Right lobe of liver (tissue), 6 donors: ENCODE measurements around the gene ENO1. TPM values are rescaled to one million over a fixed set of nuclear protein-coding genes. Genes with fewer than 3 reads are reported as not detected.
A peak's percentile ranks its signal among the peaks of the same experiment; 100 is the strongest.
"Not testable (repeated sequence)": the region's sequence is repeated elsewhere in the genome, so short reads cannot be mapped to it uniquely, and the experiment has no call there.

ENCODE experiments used
- ATAC-seq, 4 donors: fragments of 200-7000 bp; cut with Tn5 transposase; one replicate each; pipeline ENCODE4 v1.9.1; 2020; ENCODE audit warnings: mild to moderate bottlenecking in 4 of 4, moderate library complexity in 4 of 4
- DNase-seq, 3 donors: peaks; one replicate each; pipeline ENCODE4 v3.0.0-alpha.2; 2020
- H3K27ac ChIP-seq, 3 donors: fragments of 200-600 bp; one replicate each; pipeline ENCODE4 v1.8.0; 2022
- H3K27me3 ChIP-seq, 2 donors: fragments of 200-600 bp; one replicate each; pipeline ENCODE4 v1.8.0; 2022
- H3K36me3 ChIP-seq, 4 donors: fragments of 200-600 bp; sonication (generic) in 1 of 4; one replicate each; pipeline versions ENCODE4 v1.5.1 to v1.8.0; 2017 to 2022; ENCODE audit warnings: control low read depth in 1 of 4
- H3K4me1 ChIP-seq, 4 donors: fragments of 200-600 bp; sonication (generic) in 1 of 4; one replicate each; pipeline versions ENCODE4 v1.5.1 to v1.8.0; 2017 to 2022; ENCODE audit warnings: control low read depth in 1 of 4
- H3K4me3 ChIP-seq, 3 donors: fragments of 200-600 bp; one replicate each; pipeline ENCODE4 v1.8.0; 2022
- H3K9me3 ChIP-seq, 4 donors: fragments of 200-600 bp; sonication (generic) in 1 of 4; one replicate each; pipeline versions ENCODE4 v1.5.1 to v1.8.0; 2017 to 2022; ENCODE audit warnings: control low read depth in 1 of 4
- POLR2A ChIP-seq: fragments of 450-650 bp; IDR thresholded peaks from one replicate; pipeline ENCODE4 v1.6.1; 2017; ENCODE audit warnings: antibody characterized with exemption, mild to moderate bottlenecking
- WGBS: methylation state at CpG from one replicate; pipeline ENCODE4 v1.1.6; 2018; ENCODE audit warnings: low coverage, low lambda C conversion rate; ENCODE audit not compliant: insufficient coverage; ENCODE audit errors: missing lambda C conversion rate; 5-methylcytosine and 5-hydroxymethylcytosine counted together
- intact Hi-C, 2 donors: fragments of 100-400 bp; cut with DNase I; formaldehyde crosslinking; loops; one replicate each; pipeline versions ENCODE4 v1.11.2 to v1.14.1; 2022
- total RNA-seq, 6 experiments: library from RNA; depleted of rRNA in 2 of 6; stranded (reverse); fragments of >200 nt in 2 of 6; fragmentation: NEBNext Ultra II Directional in 3 of 6; extraction: Animal tissue kit (Norgen Biotek cat#: 25700) in 3 of 6; gene quantifications; one replicate each; pipeline versions ENCODE4 v1.1.0 to v1.2.4, GENCODE V29; 2016 to 2023
- TF ChIP-seq, protein P1 (sequence below), 4 donors: fragments of 200-600 bp in 3 of 4; fragments of 450-650 bp in 1 of 4; IDR thresholded peaks; one replicate each; pipeline versions ENCODE4 v1.5.1 to v1.8.0; 2016 to 2022; ENCODE audit warnings: antibody characterized with exemption in 4 of 4, mild to moderate bottlenecking in 2 of 4
- donor health status: DM: no; HTN: yes; CAD: no.
- donor health status: DM: no; HTN: no; CAD: no.
- donor health status: DM: no; HTN: no; CAD: no.
- donor health status: DM: no; HTN: yes; CAD: no.
- donor health status: DM: no; HTN: yes; CAD: no.

The ENO1 gene
- total RNA-seq, 6 experiments from 2014 or later: 314 to 792 (median 539) TPM

DNA sequence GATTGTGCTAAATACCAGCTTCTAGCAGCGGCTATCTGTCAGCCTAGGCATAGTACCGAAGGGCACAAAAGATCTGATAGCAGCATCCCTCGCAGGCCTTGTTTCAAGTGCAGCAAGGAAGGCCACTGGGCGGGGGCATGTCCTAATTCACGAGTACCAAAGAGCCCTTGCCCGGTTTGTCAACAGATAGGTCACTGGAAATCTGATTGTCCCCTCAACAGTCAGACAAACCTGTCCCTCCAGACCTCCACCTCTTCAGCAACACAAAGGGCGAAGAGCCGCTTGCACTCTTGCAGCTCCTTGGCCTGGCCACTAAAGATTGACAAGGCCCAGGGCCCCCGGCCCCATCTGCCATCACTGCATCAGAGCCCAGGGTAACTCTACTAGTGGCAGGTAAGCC is 44.5 kb upstream of the ENO1 start:
- intact Hi-C loops: loop anchor here (5.0 to 10.0 kb wide), 3 partner anchors 52 to 262 kb away; no protein-coding TSS in a partner anchor
- DNase-seq: no peak
- Histone ChIP-seq H3K9me3 (no peaks in the 10 kb centered on the region), H3K4me3 (no peak overlapping the region), H3K27me3 (no peaks in the 10 kb centered on the region), H3K4me1 (no peaks in the 10 kb centered on the region), H3K27ac (no peak overlapping the region), H3K36me3 (no peaks in the 10 kb centered on the region)
- WGBS: 80% methylated on average over 3 of the region's 9 CpGs
- no peak for ATAC-seq
- TF ChIP-seq, protein P1, sequence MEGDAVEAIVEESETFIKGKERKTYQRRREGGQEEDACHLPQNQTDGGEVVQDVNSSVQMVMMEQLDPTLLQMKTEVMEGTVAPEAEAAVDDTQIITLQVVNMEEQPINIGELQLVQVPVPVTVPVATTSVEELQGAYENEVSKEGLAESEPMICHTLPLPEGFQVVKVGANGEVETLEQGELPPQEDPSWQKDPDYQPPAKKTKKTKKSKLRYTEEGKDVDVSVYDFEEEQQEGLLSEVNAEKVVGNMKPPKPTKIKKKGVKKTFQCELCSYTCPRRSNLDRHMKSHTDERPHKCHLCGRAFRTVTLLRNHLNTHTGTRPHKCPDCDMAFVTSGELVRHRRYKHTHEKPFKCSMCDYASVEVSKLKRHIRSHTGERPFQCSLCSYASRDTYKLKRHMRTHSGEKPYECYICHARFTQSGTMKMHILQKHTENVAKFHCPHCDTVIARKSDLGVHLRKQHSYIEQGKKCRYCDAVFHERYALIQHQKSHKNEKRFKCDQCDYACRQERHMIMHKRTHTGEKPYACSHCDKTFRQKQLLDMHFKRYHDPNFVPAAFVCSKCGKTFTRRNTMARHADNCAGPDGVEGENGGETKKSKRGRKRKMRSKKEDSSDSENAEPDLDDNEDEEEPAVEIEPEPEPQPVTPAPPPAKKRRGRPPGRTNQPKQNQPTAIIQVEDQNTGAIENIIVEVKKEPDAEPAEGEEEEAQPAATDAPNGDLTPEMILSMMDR (IDR thresholded peaks at IDR 0.05): no peak
- no peak for TF ChIP-seq POLR2A

DNA sequence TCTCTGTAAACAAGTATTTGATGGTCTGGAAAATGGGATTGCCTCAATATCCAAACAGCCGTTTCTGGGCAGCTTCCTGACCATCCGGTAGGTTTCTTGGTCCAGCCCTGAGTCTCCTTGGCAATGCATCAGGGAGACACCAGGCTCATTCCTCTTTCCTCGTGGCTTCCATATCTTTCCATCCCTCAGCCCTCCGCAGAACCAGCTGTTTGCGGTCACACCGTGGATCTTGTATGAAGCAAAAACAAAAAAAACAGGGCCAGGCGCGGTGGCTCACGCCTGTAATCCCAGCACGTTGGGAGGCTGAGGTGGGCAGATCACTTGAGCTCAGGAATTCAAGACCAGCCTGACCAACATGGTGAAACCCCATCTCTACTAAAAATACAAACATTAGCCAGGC is 39.0 kb upstream of the ENO1 start:
- H3K4me1 ChIP-seq, H3K27ac ChIP-seq, intact Hi-C loops, H3K27me3 ChIP-seq, H3K9me3 ChIP-seq, DNase-seq, H3K36me3 ChIP-seq, H3K4me3 ChIP-seq, ATAC-seq: not testable (repeated sequence)
- 65% methylated on average over 10 of the region's 10 CpGs for WGBS

DNA sequence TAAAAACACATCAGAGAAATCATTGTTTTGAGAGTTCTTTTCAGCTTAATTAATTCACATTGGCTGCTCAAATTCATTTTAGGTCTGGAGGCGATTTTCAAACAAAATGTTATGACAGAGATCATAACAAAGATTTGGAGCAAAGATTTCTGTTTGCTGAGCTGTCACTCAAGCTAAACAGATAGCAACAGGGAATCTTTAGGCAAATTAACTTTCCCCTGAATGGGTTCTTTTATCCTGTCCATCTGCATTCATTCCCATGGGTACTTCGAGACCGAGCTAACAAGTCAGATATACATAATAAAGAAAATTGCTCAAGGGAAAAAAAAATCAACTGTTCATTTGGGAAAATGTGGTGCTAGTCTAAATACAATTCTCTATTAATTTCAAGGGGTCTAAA is 37.0 kb upstream of the ENO1 start:
- DNase-seq (no peak), ATAC-seq (no peak)
- no peaks in the 10 kb centered on the region for H3K36me3 ChIP-seq
- H3K27me3 ChIP-seq: no peaks in the 10 kb centered on the region
- H3K9me3 ChIP-seq: no peaks in the 10 kb centered on the region
- no peak overlapping the region for H3K27ac ChIP-seq
- no peaks in the 10 kb centered on the region for H3K4me1 ChIP-seq
- TF ChIP-seq POLR2A: no peak
- TF ChIP-seq, protein P1 (IDR thresholded peaks at IDR 0.05): no peak
- 44% methylated on average over 3 of the region's 3 CpGs for WGBS
- intact Hi-C loops: no loop called here
- H3K4me3 ChIP-seq: no peak overlapping the region

DNA sequence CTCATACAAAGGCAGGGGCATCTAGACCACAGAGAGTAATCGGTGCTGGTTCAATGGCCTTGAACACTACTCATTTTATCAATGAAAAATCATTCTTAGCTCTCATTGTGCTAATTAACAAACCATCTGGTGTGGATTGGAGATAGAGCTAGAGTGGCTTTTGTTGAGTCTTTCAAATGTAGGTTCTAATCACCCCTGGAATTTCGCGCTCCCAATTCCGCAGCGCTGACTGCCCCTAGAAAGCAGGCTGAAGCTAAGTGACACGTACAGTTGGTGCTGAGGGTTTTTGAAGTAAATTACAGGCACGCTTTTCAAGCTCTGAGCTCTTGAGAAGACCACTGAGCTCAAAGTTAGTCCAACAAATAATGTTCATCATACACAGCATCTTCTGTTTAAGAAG is 36.0 kb upstream of the ENO1 start:
- no peak for DNase-seq
- H3K9me3 ChIP-seq: no peaks in the 10 kb centered on the region
- no peaks in the 10 kb centered on the region for H3K27me3 ChIP-seq
- no peak overlapping the region for H3K4me3 ChIP-seq
- 90% methylated on average over 6 of the region's 7 CpGs for WGBS
- H3K4me1 ChIP-seq: no peaks in the 10 kb centered on the region
- TF ChIP-seq, protein P1 (IDR thresholded peaks at IDR 0.05): no peak
- no peak for TF ChIP-seq POLR2A
- intact Hi-C loops: no loop called here
- no peak overlapping the region for H3K27ac ChIP-seq
- no peak for ATAC-seq
- H3K36me3 ChIP-seq: no peaks in the 10 kb centered on the region

DNA sequence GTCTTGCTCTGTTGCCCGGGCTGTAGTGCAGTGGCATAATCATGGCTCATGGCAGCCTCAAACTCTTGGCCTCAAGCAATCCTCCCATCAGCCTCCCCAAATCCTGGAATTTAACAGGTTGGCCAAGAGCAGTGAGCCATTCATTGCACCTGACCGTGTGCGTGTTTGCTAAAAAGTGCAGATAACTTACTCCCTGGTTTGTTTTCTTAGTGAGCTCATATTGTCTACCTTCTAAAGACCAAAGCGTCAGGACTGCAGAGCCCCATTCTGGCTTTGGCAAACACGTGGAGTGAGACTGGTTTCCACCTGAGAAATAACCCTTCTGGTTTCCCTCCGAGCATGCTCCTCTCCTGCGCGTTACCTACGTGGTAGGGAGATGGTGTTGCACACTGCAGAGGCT is 35.0 kb upstream of the ENO1 start:
- ATAC-seq: peak in 1 of 4 donors; percentile 81

More for the DNA sequence above, 35.0 kb upstream of the ENO1 start:
- H3K36me3 ChIP-seq: no peaks in the 10 kb centered on the region
- H3K4me3 ChIP-seq: no peak overlapping the region
- H3K9me3 ChIP-seq: no peaks in the 10 kb centered on the region
- no peaks in the 10 kb centered on the region for H3K27me3 ChIP-seq
- H3K4me1 ChIP-seq: no peaks in the 10 kb centered on the region
- WGBS: 50% methylated on average over 9 of the region's 9 CpGs
- H3K27ac ChIP-seq: no peak overlapping the region
- TF ChIP-seq POLR2A: no peak
- TF ChIP-seq, protein P1 (IDR thresholded peaks at IDR 0.05): no peak
- peak in 1 of 3 donors; percentile 28 for DNase-seq
- intact Hi-C loops: no loop called here
